ENCODE data around the gene YPEL2.

DNA sequence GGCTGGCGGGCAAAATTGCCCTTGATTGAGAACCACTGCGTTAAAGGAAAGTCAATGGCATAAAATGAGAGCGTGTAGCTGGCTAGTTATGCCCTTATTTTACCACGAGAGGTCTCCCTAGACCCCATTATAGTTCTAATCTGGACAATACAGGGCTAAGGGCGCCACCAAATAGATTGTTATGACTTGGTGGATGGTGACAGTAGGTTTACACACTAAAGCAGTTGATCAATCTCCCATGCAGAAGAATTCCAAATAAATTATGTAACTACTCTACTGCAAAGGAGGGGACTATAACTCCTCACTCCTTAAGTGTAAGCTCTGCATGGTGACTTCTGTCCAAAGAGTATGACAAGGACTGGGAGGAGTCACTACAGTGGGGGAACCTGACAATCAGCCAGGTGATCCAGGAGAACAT is 20.4 kb upstream of the YPEL2 start:
- no peak for TF ChIP-seq POLR2A (IDR thresholded peaks at IDR 0.05)
- TF ChIP-seq, protein P1, sequence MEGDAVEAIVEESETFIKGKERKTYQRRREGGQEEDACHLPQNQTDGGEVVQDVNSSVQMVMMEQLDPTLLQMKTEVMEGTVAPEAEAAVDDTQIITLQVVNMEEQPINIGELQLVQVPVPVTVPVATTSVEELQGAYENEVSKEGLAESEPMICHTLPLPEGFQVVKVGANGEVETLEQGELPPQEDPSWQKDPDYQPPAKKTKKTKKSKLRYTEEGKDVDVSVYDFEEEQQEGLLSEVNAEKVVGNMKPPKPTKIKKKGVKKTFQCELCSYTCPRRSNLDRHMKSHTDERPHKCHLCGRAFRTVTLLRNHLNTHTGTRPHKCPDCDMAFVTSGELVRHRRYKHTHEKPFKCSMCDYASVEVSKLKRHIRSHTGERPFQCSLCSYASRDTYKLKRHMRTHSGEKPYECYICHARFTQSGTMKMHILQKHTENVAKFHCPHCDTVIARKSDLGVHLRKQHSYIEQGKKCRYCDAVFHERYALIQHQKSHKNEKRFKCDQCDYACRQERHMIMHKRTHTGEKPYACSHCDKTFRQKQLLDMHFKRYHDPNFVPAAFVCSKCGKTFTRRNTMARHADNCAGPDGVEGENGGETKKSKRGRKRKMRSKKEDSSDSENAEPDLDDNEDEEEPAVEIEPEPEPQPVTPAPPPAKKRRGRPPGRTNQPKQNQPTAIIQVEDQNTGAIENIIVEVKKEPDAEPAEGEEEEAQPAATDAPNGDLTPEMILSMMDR (IDR thresholded peaks at IDR 0.05), result peak; percentile 84 to 96 (median 86)
